Subcutaneous adipose tissue (tissue), 4 donors: ENCODE data around the gene NHEJ1. TPM values are rescaled to one million over a fixed set of nuclear protein-coding genes. Genes with fewer than 3 reads are reported as not detected.

Experiments used
- total RNA-seq, 4 donors: library from RNA; depleted of rRNA; stranded (reverse); fragments of >200 nt; gene quantifications; one replicate each; pipeline ENCODE4 v1.1.0, GENCODE V29; 2016
- TF ChIP-seq, protein P1 (sequence below): fragments of 450-650 bp; IDR thresholded peaks from one replicate; pipeline ENCODE4 v1.5.1; 2016; ENCODE audit warnings: low read depth, mild to moderate bottlenecking, control low read depth, antibody characterized with exemption, moderate library complexity

The NHEJ1 gene
- total RNA-seq, 4 donors from 2014 or later, result 14.3 to 27.7 (median 19.4) TPM

DNA sequence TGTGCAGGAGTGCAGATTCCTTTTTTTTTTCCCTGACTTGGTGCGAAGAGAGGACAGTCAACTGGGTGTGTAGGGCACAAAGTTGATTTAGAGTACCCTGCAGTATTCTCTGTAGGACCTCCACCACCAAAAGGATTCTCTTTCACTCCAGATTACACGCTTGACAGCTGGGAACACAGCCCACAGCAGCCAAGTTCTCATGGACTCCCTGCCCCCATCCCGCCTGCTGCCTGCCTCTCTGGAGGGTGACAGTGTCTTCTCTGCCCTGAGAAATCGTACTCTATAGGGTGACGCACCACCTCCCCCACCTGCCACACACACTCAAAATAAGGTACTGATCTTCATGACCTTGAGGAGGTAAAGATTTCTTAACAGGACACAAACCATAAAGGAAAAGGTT lies 73.3 kb downstream of the NHEJ1 start:
- TF ChIP-seq, protein P1, sequence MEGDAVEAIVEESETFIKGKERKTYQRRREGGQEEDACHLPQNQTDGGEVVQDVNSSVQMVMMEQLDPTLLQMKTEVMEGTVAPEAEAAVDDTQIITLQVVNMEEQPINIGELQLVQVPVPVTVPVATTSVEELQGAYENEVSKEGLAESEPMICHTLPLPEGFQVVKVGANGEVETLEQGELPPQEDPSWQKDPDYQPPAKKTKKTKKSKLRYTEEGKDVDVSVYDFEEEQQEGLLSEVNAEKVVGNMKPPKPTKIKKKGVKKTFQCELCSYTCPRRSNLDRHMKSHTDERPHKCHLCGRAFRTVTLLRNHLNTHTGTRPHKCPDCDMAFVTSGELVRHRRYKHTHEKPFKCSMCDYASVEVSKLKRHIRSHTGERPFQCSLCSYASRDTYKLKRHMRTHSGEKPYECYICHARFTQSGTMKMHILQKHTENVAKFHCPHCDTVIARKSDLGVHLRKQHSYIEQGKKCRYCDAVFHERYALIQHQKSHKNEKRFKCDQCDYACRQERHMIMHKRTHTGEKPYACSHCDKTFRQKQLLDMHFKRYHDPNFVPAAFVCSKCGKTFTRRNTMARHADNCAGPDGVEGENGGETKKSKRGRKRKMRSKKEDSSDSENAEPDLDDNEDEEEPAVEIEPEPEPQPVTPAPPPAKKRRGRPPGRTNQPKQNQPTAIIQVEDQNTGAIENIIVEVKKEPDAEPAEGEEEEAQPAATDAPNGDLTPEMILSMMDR, result no peak

GRCh38 chr2:219086196-219086595 lies 74.4 kb downstream of the NHEJ1 start:
- TF ChIP-seq, protein P1, result no peak

DNA sequence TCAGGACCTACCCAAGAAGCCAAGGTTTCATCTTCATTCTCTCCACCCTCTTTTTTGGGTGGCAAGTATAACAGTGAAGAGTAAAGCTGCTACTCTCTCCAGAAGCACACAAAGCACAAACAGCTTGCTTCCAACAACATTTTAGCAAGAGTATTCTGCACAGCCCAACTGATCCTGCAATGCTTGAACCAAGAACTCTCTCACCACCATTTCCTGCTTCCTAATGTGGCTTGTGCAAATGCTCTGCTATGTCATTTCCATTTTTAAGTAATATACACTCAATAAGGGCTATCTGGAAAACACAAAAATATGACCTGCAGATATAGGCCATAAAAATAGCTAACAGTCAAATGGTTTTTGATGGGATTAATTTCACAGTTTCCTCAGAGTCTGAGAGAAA lies 75.8 kb downstream of the NHEJ1 start:
- TF ChIP-seq, protein P1, result no peak

- TF ChIP-seq, protein P1, result no peak
Observed at GRCh38 chr2:219082332-219082958, 78.2 kb downstream of the NHEJ1 start.

DNA sequence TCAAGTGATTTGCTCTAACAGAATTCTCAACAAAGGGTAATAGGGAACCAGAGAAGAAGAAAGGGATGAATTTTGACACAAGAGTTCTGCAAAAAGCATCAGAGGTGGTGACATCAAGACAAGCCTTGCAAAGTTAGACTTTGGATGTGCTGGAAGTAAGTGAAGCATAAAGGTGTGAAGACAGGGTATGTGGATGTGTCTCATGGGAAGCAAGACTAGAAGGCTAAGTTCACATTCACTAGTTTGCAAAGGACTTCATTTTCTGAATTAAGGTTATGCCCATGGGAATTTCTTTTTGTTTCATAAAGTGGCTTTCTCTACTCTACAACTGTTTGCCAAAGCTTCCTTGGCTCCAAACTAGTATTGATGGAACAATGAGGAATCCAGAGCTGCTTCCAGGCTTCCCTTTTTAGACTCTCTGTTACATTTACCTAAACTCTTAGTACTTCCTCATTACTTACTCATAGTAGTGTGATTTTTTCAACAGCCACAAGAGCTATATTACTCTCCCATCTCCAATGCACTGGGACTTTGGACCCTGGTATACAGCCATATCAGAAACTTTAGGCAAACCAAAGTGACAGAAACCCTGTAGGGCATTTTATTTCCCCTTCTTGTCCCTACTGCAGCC lies 78.8 kb downstream of the NHEJ1 start:
- TF ChIP-seq, protein P1, result no peak

DNA sequence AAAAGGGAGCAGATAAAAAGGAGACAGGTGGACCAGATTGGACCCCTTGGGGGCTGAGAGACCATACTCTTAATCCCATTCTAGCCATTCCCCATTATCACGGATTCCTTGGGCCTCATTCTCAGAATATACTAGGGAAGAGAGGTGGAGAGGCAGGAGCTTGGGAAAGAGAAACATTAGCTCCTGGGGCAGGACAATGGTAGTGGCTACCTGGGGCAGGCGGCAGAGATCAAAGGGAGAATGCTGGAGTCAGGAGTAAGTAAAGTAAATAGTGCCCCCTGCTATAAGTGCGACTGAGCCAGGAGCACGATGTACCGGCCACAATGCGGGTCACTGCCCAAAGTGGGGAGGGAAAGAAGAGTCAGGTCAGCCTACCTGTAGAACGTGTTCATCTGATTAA lies 79.5 kb downstream of the NHEJ1 start:
- TF ChIP-seq, protein P1, result no peak

DNA sequence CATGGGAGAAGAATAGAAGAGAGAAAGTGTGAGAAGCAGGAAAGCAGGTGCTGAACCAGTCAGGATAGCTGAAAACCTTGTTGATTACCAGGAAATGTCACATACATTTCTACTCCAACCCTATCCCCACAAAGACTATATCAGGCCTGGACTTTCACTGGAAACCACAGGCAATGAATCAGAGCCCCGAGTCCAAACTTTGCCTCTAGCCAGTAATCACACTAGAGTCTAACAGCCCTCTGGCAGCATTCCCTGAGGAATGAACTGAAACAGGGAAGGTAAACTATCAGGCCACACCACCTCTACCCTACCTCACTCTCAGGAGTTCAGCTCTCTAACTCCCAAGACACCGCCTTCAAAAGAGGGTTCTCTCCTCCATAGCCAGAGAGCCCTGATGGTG lies 81.2 kb downstream of the NHEJ1 start:
- TF ChIP-seq, protein P1, result no peak
